NCI-H82 (cell line): Measurements from ENCODE around the gene IL36G.

Source experiments
- DNase-seq: peaks from one replicate; lab custom pipeline; 2025; lab: John Stamatoyannopoulos, UW

IL36G gene

DNA sequence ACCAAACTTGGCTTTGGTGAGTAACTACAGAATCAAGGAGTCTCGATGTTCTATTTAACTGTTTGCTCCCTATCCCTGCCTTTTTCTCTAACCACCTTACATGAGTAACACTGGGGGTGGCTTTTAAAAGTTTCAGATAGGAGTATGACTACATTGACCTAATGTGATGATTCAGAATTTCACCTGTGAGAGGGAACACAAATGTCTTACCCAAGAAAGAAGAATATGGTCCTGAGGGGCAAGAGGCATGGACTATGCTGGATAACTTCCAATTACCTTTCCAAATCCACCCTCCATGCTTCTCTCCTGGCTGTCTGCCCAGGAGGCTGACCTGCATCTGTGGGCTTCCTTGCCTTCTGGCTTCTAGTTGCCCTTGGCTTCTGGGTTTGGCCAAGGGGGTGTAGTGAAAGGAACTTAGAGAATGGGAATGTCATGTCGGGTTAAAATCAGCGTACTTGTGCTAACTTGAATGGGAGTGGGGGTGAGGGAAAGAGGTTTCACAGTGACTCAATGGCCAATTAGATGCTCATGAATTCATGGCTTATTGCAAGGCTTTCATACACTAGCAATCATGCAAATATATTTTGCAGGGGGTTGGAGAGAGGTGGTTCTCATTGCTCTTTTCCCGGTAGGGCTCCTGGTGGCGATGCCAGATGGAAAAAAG lies 5.3 kb upstream of the IL36G start:
- DNase-seq = no peak

DNA sequence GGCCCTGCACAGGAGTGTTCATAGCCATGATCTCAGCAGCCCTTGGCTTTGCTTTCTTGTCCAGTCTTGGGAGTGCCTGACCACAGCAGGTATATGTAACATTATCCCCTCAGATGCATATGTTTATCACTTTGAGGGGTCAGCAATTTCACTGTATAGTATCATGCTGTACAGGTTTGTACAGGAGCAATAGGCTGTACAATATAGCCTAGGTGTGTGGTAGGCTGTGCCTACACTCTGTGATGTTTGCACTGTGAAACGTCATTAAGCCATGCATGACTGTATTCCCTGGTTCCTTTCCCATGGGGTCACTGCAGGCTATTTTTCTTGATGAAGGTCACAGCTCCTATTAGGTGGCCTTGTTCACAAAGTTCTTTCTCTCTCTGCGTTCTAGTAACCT lies 4.7 kb upstream of the IL36G start:
- no peak for DNase-seq

DNA sequence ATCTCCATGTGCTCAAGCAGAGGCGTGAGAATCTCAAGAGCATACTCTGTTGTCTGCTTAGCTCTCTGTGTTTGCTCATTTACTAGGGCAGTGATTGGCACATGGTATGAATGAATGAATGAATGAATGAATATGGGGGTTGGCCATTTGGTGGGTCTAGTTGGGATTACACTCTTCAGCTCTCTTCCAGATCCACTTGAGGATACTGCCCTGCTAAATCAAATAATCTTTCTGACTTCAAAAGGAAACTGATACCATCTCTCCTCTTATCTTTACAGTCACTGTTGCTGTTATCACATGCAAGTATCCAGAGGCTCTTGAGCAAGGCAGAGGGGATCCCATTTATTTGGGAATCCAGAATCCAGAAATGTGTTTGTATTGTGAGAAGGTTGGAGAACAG lies 1.9 kb downstream of the IL36G start:
- DNase-seq = no peak

DNA sequence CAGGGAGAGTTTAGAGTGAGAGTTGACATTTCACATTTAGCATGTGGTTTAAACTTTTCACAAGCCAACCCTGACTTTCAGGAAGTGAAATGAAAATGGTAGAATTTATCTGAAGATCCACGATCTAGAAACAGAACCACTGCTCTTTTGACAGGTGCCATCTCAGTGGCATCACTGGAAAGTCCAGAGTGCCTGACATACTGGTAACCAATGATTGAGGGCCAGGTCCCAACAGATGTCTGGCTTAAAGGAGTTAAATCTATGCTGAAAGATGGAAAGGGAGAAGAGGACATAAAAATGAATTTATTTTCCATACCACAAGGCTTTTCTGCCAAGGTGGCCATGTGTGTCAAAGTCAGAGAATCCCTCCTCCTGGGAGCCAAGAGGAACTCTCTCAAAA lies 2.7 kb downstream of the IL36G start:
- DNase-seq = no peak

DNA sequence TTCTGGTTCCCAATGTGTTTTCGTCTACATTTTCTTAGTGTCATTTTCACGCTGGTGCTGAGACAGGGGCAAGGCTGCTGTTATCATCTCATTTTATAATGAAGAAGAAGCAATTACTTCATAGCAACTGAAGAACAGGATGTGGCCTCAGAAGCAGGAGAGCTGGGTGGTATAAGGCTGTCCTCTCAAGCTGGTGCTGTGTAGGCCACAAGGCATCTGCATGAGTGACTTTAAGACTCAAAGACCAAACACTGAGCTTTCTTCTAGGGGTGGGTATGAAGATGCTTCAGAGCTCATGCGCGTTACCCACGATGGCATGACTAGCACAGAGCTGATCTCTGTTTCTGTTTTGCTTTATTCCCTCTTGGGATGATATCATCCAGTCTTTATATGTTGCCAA lies 7.3 kb downstream of the IL36G start:
- no peak for DNase-seq

DNA sequence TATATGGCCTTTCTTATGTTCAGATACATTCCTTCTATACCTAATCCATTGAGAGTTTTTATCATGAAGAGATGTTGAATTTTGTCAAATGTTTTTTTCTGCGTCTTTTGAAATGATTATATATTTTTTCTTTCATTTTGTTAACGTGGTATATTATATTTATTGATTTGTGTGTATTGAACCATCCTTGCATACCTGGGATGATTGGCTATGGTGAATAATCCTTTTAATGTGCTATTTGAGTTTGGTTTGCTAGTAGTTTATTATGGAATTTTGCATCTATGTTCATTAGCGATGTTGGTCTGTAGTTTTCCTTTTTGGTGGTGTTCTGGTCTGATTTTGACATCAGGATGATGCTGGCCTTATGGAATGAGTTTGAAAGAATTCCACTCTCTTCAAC lies 11.8 kb downstream of the IL36G start:
- no peak for DNase-seq

DNA sequence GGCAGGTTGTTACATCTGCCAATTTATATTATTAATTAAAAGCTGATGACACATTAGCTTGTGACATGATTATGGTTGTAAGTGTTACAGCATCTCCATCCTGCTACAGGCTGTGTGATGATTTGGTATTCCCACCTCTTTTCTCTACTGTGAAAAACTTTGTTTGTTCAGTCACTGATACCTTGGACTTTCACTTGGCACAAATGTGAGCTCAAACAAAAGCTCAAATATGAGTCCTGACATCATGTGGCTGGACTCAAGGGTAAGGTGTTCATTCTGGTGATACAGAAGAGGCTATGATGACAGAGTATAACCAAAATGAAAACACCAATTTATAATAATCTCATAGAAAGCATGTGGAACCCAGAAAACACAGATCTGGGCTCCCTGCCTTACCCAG lies 16.0 kb downstream of the IL36G start:
- no peak for DNase-seq

DNA sequence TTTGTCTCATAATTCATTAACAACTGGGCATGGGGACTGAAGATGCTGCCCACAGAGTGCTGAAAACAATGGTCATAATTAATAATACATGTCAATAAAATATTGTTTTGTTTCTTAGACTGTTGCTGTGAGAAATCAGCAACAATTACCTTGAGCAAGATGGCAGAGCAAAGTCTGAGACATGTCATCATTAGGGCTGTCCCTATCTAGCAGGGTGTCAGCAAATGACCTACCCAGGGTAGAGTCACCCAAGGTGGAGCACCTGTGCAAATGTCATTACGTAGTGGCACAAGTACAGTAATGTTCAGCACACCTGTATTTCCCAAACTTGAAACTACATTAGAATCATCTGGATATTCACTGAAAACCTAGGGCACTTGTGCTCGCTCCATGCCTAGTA lies 16.8 kb downstream of the IL36G start:
- no peak for DNase-seq

DNA sequence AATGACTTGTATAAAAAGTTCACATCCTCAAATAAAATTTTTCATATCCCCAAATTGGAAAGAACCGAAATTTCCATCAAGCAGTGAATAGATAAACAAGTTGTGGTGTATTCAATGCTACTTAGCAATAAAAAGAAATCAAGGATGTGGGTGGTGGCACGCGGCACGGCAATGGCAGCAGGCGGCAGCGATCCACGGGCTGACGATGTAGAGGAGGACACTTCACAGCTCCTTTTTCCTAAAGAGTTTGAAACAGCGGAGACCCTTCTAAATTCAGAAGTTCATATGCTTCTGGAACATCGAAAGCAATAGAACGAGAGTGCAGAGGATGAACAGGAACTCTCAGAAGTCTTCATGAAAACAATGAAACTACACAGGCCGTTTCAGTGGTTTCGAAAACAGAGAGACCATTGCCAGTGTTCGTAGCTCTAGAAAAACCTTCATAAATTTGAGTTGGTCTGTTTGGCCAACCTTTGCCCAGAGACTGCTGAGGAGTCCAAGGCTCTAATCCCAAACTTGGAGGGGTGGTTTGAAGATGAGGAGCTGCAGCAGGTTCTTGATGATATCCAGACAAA lies 17.6 kb downstream of the IL36G start:
- no peak for DNase-seq

DNA sequence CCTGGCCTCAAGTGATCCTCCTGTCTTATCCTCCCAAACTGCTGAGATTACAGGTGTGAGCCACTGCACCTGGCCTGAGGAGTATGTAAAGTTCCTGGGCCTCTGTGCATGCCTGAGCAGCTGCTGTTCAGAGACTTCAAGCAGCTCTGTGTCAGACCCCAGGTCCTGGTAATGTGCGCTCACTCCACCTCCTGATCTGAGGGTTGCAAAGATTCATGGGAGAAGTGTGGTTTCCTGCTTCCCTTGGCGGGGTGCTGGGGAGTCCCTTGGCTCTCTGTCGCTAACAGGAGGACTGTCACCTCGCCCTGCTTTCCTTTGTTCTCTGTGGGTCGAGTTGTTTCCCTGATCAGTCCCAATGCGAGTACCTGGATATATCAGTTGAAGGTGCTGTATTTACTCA lies 18.8 kb downstream of the IL36G start:
- DNase-seq = no peak

DNA sequence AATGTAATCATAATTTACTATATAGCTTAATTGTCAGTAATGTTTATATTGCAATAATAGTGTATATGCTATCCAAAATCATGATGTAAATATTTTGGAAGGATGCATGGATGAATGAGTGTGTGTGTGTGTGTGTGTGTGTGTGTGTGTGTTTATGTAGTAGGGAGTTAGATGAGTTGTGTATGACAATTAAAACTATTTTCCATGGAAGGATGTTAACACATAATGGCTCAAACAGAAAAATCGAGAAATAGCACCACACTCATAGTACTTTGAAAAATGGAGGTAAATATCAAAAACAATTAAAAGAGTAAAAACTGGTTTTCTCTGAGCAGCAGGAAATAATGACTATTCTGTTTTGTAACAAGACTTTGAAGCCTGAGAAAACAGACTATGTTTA lies 19.3 kb downstream of the IL36G start:
- DNase-seq = no peak

DNA sequence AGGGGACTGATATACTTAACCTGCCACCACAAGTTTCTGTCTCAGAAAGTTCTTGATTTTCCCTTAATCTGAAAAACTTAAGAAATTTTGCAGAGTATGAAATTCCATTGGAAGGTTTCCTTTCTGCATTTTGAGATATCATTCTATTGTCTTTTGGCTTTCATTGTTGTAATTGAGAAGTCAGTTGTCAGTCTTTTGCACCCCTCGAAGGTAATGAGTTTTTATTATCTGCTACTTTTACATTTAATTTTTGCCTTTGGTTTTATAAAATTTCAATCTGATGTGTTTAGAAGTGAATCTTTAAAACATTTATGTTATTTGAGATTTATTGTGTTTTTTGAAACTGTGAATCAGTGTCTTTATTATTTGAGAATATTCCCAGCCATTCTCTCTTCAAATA lies 22.6 kb downstream of the IL36G start:
- DNase-seq = no peak

DNA sequence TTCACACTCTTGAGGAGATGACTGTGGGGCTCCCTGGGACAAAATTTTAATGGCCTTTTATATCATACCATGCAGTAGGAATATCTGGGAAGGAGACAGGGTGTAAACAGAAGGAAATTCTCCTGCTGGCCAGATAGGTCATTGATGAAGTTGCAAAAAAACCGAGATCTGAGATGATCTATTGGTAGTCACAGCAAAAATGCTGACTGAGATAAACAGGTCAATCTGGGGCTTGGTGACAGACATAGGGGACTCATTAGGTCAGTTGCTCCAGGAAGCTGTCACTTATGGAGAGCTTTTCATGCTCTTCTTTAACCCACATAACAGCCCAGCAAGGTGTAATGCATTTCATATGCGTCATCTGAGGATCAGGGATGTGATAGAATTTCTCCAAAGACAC lies 24.9 kb downstream of the IL36G start:
- DNase-seq = no peak

DNA sequence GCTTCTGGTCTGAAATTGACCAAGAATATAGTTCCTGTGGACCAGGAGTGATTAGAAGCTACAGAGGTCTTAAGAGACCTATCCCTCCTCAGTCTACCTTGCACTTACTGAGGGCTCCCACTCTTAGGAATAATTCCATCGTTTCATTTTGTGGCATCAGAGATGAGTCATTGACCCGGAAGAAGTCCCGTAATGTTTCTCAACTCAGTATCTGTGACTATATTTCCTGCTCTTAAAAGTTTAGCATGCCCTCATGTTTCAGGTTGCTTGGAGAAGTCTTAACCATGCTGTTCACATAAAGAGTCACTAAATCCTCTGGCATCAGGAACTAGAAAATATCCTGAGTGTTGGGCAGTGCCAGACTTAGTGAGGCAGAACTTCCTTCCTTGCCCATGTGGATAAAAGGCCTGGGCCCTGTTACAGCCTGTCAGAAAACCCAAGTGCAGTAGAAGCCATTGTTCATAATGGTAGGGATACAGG lies 27.3 kb downstream of the IL36G start, which contains the start of gene IL36A:
IL36A (plus strand) TSS at position 430 of the 480 bp plus-strand sequence. CDS start 413 bp downstream, outside the sequence.
- no peak for DNase-seq

DNA sequence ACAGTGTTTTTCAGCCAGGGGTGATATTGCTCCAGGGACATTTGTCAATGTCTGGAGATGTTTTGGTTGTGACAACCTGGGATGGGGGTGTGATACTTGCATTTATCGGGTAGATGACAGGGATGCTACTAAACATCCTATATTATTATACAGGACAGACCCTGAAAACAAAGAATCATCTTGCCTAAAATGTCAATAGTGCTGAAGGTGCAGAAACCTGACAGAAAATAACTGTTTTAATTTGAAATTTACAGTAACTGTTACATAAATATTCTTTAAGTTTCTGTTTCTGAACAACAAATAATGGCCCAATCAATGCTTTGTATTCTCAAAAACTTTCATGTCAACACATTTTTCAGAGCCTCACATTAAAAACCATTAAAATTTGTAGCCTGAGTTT lies 29.4 kb downstream of the IL36G start:
- DNase-seq = no peak

DNA sequence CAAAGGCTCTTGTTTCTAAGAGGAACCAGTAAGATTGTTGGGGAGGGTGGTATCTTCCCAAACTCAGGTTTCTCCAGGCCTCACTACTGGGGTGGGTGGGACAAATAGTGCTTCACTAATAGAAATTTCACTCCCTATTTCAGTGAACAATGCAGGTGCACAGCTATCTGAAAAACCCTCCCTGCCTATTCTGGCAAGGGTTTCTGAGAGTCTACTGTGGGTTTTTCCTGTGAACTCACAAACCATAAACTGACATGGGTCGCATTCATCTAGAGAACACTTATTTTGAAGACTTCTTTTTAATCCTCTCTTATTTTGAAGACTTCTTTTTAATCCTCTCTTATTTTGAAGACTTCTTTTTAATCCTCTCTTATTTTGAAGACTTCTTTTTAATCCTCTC lies 31.8 kb downstream of the IL36G start:
- no peak for DNase-seq

DNA sequence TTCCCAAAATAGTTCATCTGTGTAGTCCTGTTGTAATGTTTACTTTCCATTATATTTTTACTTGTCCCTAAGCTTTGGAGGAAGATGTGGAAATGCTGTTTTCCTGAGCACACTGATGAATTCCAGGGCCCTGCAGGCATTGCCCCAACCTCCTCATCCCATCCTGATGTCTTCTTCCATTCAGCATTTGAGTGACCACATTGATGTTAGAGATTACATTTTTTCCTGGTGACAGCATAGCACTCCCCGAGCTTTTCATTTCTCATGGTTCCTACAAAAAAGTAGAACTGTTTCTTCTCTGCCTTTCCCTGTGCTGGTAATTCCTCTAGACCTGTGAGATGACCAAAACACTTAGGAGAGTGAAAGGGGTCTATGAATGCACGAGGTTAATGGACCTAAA lies 32.3 kb downstream of the IL36G start:
- DNase-seq = no peak

DNA sequence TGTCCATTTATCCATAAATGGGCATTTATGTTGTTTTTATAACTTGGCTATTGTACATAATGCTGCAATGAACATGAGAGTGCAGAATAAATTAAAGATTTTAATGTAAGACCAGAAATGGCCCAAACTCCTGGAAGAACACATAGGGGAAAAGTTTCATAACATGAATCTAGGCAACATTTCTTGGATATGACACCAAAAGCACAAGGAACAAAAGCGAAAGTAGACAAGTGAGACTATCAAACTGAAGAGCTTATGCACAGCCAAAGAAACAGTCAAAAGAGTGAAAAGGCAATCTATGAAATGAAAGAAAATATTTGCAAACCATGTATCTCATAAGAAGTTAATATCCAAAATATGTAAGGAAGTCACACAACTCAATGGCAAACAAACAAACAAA lies 33.3 kb downstream of the IL36G start:
- DNase-seq = no peak

DNA sequence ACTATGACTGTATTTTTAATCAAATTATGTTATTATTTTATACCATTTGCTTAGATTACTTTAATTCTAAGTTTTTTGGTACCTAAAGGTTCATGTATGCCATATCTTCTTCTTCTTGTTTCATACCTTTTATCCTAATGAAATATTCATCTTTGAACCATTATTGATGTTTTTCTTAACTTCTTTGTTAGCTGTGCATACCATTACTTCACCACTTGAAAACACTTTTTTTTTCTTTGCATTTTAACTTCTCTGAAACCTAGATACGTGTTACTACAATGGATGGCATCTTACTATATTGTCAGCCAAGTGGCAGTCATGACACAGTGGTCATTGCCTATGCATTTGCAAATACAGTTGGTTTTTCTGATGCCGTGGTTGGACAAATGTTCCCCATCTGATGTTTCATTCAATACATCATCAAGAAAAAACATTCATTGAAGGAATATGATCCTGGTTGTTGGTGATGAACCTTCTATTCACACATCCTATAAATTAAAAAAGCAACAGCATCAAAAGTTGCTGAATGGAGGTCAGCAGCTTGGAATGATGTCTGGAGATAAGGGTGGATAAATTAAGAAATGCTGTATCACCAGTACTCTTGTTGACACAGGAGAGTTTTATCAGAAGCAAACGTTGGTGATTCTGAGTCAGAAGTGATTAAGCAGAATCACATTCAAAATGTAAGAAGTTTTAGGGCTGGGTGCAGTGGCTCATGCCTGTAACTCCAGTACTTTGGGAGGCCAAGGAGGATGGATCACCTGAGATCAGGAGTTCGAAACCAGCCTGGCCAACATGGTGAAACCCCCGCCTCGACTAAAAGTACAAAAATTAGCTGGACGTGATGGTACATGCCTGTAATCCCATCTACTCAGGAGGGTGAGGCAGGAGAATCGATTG lies 34.9 kb downstream of the IL36G start:
- no peak for DNase-seq

DNA sequence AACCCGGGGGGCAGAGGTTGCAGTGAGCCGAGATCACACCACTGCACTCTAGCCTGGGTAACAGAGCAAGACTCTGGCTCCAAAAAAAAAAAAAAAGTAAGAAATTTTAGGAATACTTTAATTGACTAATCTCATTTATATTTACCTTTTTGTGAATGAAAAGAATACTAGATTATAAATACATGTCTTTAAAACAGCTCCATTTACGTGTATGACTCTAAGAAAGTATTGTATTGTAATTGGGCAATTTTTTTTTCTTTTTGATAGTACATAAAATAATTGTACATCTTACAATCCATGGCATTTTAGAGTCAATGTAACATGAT lies 35.5 kb downstream of the IL36G start:
- DNase-seq = no peak

DNA sequence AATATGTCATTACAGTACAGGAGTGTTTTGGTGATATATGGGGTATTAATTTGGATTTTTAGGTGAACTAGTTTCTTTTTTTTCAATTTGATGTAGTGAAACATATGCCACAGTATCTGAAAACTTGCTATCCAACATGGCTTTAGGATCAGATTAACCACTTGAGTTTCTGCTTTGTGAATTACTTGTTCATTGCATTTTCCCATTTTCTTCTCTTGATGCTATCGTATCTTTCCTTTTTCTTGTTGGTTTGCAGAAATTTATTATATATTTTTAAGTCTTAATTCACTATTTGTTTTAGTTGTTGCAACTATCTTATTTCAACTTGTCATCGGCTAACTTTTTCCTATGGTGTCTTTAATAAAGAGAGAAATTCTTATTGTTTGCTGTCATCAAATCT lies 36.3 kb downstream of the IL36G start:
- no peak for DNase-seq

DNA sequence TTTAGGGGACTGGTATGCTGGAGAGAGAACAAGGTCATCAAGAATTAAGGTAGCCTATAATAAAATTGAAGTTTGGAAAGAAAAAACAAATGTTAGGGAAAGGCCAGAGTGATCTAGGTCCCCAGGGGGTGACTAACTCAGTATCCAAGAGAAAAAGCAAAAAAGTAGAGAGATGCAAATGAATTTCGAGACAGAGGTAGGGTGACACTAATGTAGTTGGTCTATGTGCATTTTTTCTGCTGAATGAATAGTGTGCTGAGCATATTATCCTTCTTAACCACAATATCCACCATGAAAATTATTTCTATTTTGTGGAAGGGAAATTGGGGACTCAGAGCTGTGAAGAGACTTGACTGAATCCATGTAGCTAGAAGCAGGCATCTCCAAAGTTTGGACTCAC lies 37.2 kb downstream of the IL36G start:
- DNase-seq = no peak

DNA sequence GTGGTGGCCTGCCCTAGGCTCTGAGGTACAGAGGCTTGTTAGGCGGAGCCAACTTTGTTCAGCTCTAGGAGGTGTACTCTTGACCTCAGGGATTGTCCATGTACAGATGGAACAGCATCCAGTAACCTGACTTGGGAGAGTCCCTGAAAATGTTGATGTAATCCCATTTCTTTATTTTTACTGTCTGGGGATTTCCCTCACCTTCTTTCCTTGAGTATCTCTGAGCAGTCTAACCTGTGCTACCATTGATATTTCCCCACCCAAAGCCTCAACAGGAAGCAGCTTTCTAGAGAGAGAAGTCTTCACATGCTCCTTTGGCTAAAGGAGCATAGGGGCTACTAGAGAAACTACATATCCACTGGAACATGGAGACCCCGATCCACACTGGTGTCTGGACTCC lies 37.8 kb downstream of the IL36G start:
- DNase-seq = no peak
